ENCODE measurements around the gene SLC6A19.

The SLC6A19 gene

DNA sequence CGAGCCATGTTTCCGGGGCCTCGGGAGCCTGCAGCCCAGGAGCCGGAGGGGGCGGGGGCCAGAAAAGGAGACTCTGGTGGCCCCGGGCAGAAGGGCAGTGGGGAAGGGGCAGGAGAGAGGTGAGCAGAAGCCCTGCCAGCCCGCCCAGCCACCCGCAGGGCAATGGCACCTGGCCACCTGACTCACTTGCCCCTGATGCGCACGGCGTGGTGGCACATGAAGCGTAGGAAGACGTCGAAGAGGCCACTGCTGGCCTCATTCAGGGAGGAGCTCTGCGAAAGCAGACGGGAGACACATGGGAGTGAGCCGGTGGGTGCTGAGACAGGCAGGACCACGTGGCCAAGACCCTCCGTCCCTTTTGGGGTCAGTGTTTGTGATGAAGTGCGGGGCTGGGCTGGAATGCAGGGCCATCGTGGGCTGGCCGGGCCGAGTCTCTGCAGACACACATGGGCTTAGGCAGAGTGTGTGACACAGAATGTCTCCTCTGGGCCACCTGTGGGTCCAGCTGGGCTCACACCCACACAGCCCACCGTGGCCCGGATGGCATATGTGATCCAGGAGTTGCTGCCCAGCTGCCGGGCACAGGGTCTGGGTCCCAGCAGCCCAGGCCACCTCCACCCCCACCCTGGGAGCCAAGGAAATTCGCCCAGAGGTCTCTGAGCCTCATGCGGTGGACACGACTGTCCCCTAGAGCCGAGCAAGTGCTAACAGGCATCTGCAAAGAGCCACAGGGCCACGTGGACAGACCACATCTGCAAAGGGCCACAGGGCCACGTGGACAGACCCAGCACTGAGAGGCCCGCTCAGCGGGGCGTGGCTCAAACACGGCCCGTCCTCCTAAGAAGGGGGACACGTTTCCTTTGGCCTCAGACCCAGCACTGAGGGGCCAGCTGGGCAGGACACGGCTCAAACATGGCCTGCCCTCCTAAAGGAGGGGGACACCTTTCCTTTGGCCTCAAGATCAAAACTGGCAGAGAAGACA is 69.8 kb downstream of the SLC6A19 start:
- DNase-seq = no peak

- no peak for DNase-seq
Measured at GRCh38 chr5:1272201-1272600, 70.8 kb downstream of the SLC6A19 start.

DNA sequence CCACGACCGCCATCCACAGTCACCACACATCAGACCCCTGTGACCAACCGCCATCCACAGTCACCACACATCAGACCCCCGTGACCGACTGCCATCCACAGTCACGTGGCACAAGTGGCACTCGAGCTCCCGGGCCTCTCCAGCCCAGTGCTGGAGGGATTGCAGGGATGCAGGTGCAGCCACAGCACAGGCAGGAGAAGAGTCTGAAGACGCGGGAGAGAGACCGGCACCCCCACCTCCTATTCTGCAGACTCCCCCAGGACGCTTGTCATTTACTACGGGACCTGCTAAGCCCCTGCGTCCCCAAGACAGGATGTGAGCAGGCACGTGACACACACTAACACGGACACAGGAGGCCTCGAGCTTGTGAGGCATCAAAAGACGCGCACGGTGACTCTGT is 72.3 kb downstream of the SLC6A19 start:
- no peak for DNase-seq

DNA sequence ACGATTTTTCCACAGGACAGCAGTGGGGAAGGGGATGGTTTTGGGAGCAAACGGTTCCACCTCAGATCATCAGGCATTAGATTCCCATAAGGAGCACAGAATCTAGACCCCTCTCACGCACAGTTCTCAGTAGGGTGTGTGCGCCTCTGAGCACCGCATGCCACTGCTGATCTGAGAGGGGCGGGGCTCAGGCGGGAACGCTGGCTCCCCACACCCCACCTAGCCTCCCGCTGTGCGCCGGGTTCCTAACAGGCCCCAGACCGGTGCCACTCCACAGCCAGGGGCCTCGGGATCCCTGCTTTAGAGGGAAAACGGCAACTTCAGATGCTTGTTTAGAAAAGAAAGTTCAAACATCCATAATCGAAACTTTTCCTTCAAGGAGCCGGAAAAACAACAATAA is 73.1 kb downstream of the SLC6A19 start:
- DNase-seq = no peak
